Trophoblast cell (in vitro differentiated cells and primary cell): Measurements from ENCODE around the gene CDH5.
"Not testable (repeated sequence)": the region's sequence is repeated elsewhere in the genome, so short reads cannot be mapped to it uniquely, and the experiment has no call there.

ENCODE experiments used
- DNase-seq, 2 donors: peaks; one replicate each; pipeline ENCODE4 v3.0.0-alpha.2; 2016
- H2AFZ ChIP-seq: 2 replicates; pipeline ENCODE4 v1.6.1; 2013; ENCODE audit warnings: low read length, moderate library complexity, mild to moderate bottlenecking; ENCODE audit not compliant: insufficient read depth, poor library complexity
- H2AK5ac ChIP-seq: 2 replicates; pipeline ENCODE4 v1.6.1; 2013; ENCODE audit warnings: mild to moderate bottlenecking, low read length
- H2BK120ac ChIP-seq: 2 replicates; pipeline ENCODE4 v1.6.1; 2013; ENCODE audit warnings: low read length, mild to moderate bottlenecking, moderate library complexity; ENCODE audit not compliant: insufficient read depth, poor library complexity
- H2BK12ac ChIP-seq: 2 replicates; pipeline ENCODE4 v1.6.1; 2013; ENCODE audit warnings: mild to moderate bottlenecking, low read length, moderate library complexity
- H2BK5ac ChIP-seq: 2 replicates; pipeline ENCODE4 v1.6.1; 2013; ENCODE audit warnings: low read length, low read depth, moderate library complexity, mild to moderate bottlenecking; ENCODE audit not compliant: poor library complexity
- H3K14ac ChIP-seq: 2 replicates; pipeline ENCODE4 v1.6.1; 2013; ENCODE audit warnings: mild to moderate bottlenecking, low read length
- H3K18ac ChIP-seq: 2 replicates; pipeline ENCODE4 v1.6.1; 2013; ENCODE audit warnings: mild to moderate bottlenecking, low read length
- H3K23ac ChIP-seq: 2 replicates; pipeline ENCODE4 v1.6.1; 2013; ENCODE audit warnings: low read length
- H3K27ac ChIP-seq: 2 replicates; pipeline ENCODE4 v1.5.1; 2013; ENCODE audit warnings: low read depth, mild to moderate bottlenecking, inconsistent platforms, low read length, moderate library complexity
- H3K27me3 ChIP-seq: 2 replicates; pipeline ENCODE4 v1.6.1; 2013; ENCODE audit warnings: inconsistent platforms, mild to moderate bottlenecking, low read length, moderate library complexity; ENCODE audit not compliant: insufficient read depth
- H3K36me3 ChIP-seq, 2 experiments: 1 replicate in 1 of 2; 2 replicates in 1 of 2; pipeline ENCODE4 v1.6.1; 2013; ENCODE audit warnings: low read length in 2 of 2, mild to moderate bottlenecking in 2 of 2, moderate library complexity in 1 of 2; ENCODE audit not compliant: insufficient read depth in 2 of 2, control insufficient read depth in 1 of 2
- H3K4ac ChIP-seq: 2 replicates; pipeline ENCODE4 v1.6.1; 2013; ENCODE audit warnings: low read depth, mild to moderate bottlenecking, low read length, moderate library complexity
- H3K4me1 ChIP-seq, 2 experiments: 1 replicate in 1 of 2; 2 replicates in 1 of 2; pipeline ENCODE4 v1.6.1; 2013; ENCODE audit warnings: low read length in 2 of 2, mild to moderate bottlenecking in 2 of 2, moderate library complexity in 1 of 2; ENCODE audit not compliant: insufficient read depth in 2 of 2, control insufficient read depth in 1 of 2
- H3K4me2 ChIP-seq: 2 replicates; pipeline ENCODE4 v1.6.1; 2013; ENCODE audit warnings: inconsistent platforms, mild to moderate bottlenecking, low read length, moderate library complexity
- H3K4me3 ChIP-seq: 2 replicates; pipeline ENCODE4 v1.5.1; 2013; ENCODE audit warnings: mild to moderate bottlenecking, low read depth, low read length, inconsistent platforms
- H3K79me1 ChIP-seq: one replicate; pipeline ENCODE4 v1.6.1; 2013; ENCODE audit warnings: low read length
- H3K79me2 ChIP-seq: 2 replicates; pipeline ENCODE4 v1.6.1; 2013; ENCODE audit warnings: low read length, mild to moderate bottlenecking; ENCODE audit not compliant: control insufficient read depth, insufficient read depth, poor library complexity
- H3K9ac ChIP-seq: 2 replicates; pipeline ENCODE4 v1.6.1; 2013; ENCODE audit warnings: mild to moderate bottlenecking, low read length
- H3K9me3 ChIP-seq: 2 replicates; pipeline ENCODE4 v1.6.1; 2013; ENCODE audit warnings: low read depth, mild to moderate bottlenecking, control low read depth, inconsistent platforms, low read length; ENCODE audit not compliant: insufficient read depth
- H4K12ac ChIP-seq: 2 replicates; pipeline ENCODE4 v1.6.1; 2013; ENCODE audit warnings: low read depth, mild to moderate bottlenecking, low read length, moderate library complexity
- H4K8ac ChIP-seq: 2 replicates; pipeline ENCODE4 v1.6.1; 2013; ENCODE audit warnings: low read depth, mild to moderate bottlenecking, low read length, moderate library complexity
- H4K91ac ChIP-seq: one replicate; pipeline ENCODE4 v1.6.1; 2013; ENCODE audit warnings: low read depth, mild to moderate bottlenecking, low read length, moderate library complexity
- WGBS: extraction: QIAGEN DNeasy Blood & Tissue Kit; methylation state at CpG from one replicate; pipeline ENCODE4 v1.1.7; 2013; ENCODE audit warnings: missing lambda C conversion rate; ENCODE audit not compliant: insufficient read length, insufficient coverage; ENCODE audit errors: extremely low coverage; 5-methylcytosine and 5-hydroxymethylcytosine counted together

CDH5 gene

GRCh38 chr16:66331464-66331863 lies 35.0 kb upstream of the CDH5 start:
- H3K14ac ChIP-seq, H3K4me2 ChIP-seq, H3K79me1 ChIP-seq, H3K36me3 ChIP-seq, H3K9ac ChIP-seq, H4K8ac ChIP-seq, H3K18ac ChIP-seq, H3K4me3 ChIP-seq, H2BK120ac ChIP-seq, H4K91ac ChIP-seq, H2BK12ac ChIP-seq, H3K4me1 ChIP-seq, H2AFZ ChIP-seq, H3K27ac ChIP-seq, H3K4ac ChIP-seq, H3K79me2 ChIP-seq, H3K23ac ChIP-seq, DNase-seq, H3K27me3 ChIP-seq, H2AK5ac ChIP-seq, H2BK5ac ChIP-seq, H4K12ac ChIP-seq: not testable (repeated sequence)
- WGBS = no CpG with 5 or more reads among the region's 2 CpGs
- H3K9me3 ChIP-seq = peaks cover 11% of the 10 kb centered on the region

- no peaks in the 10 kb centered on the region for H3K4me1 ChIP-seq
- H3K14ac ChIP-seq = no peak overlapping the region
- no peak overlapping the region for H2BK12ac ChIP-seq
- no peak overlapping the region for H4K8ac ChIP-seq
- no peaks in the 10 kb centered on the region for H3K79me2 ChIP-seq
- H2BK120ac ChIP-seq = no peak overlapping the region
- H2AK5ac ChIP-seq = no peak overlapping the region
- H3K36me3 ChIP-seq = no peaks in the 10 kb centered on the region
- no peak overlapping the region for H3K27ac ChIP-seq
- no CpG with 5 or more reads among the region's 15 CpGs for WGBS
- H2AFZ ChIP-seq = no peak overlapping the region
- H3K23ac ChIP-seq = peak overlapping the region; percentile 45
- no peak overlapping the region for H3K4ac ChIP-seq
- H3K79me1 ChIP-seq = no peaks in the 10 kb centered on the region
- no peak overlapping the region for H4K91ac ChIP-seq
- no peak overlapping the region for H4K12ac ChIP-seq
- H3K9me3 ChIP-seq = peaks cover 16% of the 10 kb centered on the region
- no peak overlapping the region for H3K9ac ChIP-seq
- no peak overlapping the region for H3K4me2 ChIP-seq
- H3K4me3 ChIP-seq = no peak overlapping the region
- H3K27me3 ChIP-seq = no peaks in the 10 kb centered on the region
- no peak overlapping the region for H3K18ac ChIP-seq
- H2BK5ac ChIP-seq = no peak overlapping the region
- DNase-seq = no peak
Observed at GRCh38 chr16:66332634-66333610, 33.6 kb upstream of the CDH5 start.

DNA sequence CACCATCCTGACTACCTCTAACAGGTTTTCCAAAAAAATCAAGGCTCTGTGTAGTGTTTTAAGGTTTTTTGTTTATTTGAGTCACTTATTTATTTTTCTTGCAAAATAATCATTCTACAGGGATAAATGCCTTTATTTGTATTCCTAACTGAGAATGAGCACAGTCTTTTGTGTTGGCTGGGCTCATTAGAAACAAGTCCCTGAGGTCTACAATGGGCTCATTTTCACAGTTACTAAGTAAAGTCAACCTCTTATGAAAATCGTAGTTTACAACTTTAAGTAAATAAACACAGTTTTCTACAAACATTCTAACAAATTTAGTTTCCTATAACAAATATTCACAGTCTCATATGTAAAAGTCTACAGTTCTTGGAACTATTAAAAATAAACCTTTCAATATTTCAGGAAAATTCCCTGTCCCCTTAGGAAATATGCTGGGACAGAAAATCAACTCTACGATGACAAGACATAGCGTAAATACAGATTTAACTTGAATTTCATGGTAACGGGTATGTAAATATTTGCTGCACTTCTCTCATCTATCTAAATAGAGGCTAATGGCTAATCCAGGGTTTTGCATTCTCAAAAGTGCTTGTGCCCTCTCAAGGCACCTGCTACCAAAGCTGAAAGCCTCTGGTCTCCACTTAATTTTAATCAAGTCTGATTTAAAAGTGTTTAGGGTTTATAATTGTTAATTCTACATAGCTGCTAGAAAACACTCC lies 31.5 kb upstream of the CDH5 start:
- H3K36me3 ChIP-seq = no peaks in the 10 kb centered on the region
- no CpG with 5 or more reads among the region's 4 CpGs for WGBS

GRCh38 chr16:66335704-66336329 lies 30.7 kb upstream of the CDH5 start:
- H3K4ac ChIP-seq = no peak overlapping the region
- H3K9me3 ChIP-seq = peaks cover 19% of the 10 kb centered on the region
- H4K91ac ChIP-seq = no peak overlapping the region
- no peak overlapping the region for H4K12ac ChIP-seq
- no peak overlapping the region for H2AK5ac ChIP-seq
- no peak overlapping the region for H3K4me2 ChIP-seq
- H3K79me2 ChIP-seq = no peaks in the 10 kb centered on the region
- no peak overlapping the region for H3K27ac ChIP-seq
- H2BK120ac ChIP-seq = no peak overlapping the region
- H3K36me3 ChIP-seq = no peaks in the 10 kb centered on the region
- no peak overlapping the region for H3K9ac ChIP-seq
- H3K4me3 ChIP-seq = no peak overlapping the region
- no peaks in the 10 kb centered on the region for H3K4me1 ChIP-seq
- H2BK5ac ChIP-seq = no peak overlapping the region
- no peak overlapping the region for H3K18ac ChIP-seq
- no peak overlapping the region for H4K8ac ChIP-seq
- H2BK12ac ChIP-seq = no peak overlapping the region
- H3K27me3 ChIP-seq = no peaks in the 10 kb centered on the region
- 100% methylated on average over 2 of the region's 8 CpGs for WGBS
- H3K79me1 ChIP-seq = no peaks in the 10 kb centered on the region
- H3K23ac ChIP-seq = no peak overlapping the region
- no peak overlapping the region for H3K14ac ChIP-seq
- DNase-seq = no peak
- H2AFZ ChIP-seq = no peak overlapping the region

More for the DNA sequence above, 31.5 kb upstream of the CDH5 start:
- no peak overlapping the region for H3K14ac ChIP-seq
- no peak overlapping the region for H2BK12ac ChIP-seq
- H2BK5ac ChIP-seq = no peak overlapping the region
- H3K4me2 ChIP-seq = no peak overlapping the region
- no peak overlapping the region for H4K91ac ChIP-seq
- no peak overlapping the region for H3K23ac ChIP-seq
- no peaks in the 10 kb centered on the region for H3K4me1 ChIP-seq
- H2BK120ac ChIP-seq = no peak overlapping the region
- H2AFZ ChIP-seq = no peak overlapping the region
- H3K4me3 ChIP-seq = no peak overlapping the region
- H3K9me3 ChIP-seq = peaks cover 19% of the 10 kb centered on the region
- H3K9ac ChIP-seq = no peak overlapping the region
- DNase-seq = no peak
- no peak overlapping the region for H2AK5ac ChIP-seq
- no peaks in the 10 kb centered on the region for H3K79me2 ChIP-seq
- H4K12ac ChIP-seq = no peak overlapping the region
- no peak overlapping the region for H4K8ac ChIP-seq
- H3K27ac ChIP-seq = no peak overlapping the region
- H3K18ac ChIP-seq = no peak overlapping the region
- H3K27me3 ChIP-seq = no peaks in the 10 kb centered on the region
- no peaks in the 10 kb centered on the region for H3K79me1 ChIP-seq
- H3K4ac ChIP-seq = no peak overlapping the region
